HFFc6 (cell line): Measurements from ENCODE around the gene EPAS1. TPM values are rescaled to one million over a fixed set of nuclear protein-coding genes. Genes with fewer than 3 reads are reported as not detected.

Experiments used
- DNase-seq: peaks from one replicate; pipeline ENCODE4 v3.0.0-alpha.2; 2018
- H3K27ac Mint-ChIP-seq: 2 replicates; pipeline ENCODE4 v1.8.0; 2020; ENCODE audit warnings: mild to moderate bottlenecking, mixed read lengths
- H3K27me3 Mint-ChIP-seq: 2 replicates; pipeline ENCODE4 v1.8.0; 2021; ENCODE audit warnings: mild to moderate bottlenecking, moderate library complexity, mixed read lengths; ENCODE audit not compliant: insufficient read depth
- H3K36me3 Mint-ChIP-seq: 2 replicates; pipeline ENCODE4 v1.8.0; 2021; ENCODE audit warnings: low read depth, mixed read lengths
- H3K4me1 Mint-ChIP-seq: 2 replicates; pipeline ENCODE4 v1.8.0; 2020; ENCODE audit warnings: low read depth, mixed read lengths
- H3K4me3 Mint-ChIP-seq: 2 replicates; pipeline ENCODE4 v1.8.0; 2020; ENCODE audit warnings: mild to moderate bottlenecking, moderate library complexity, mixed read lengths
- H3K9me3 Mint-ChIP-seq: 2 replicates; pipeline ENCODE4 v1.8.0; 2020; ENCODE audit warnings: mild to moderate bottlenecking, mixed read lengths
- CTCF ChIP-seq: fragments of 200-600 bp; sonication (generic); IDR thresholded peaks from 2 replicates; pipeline ENCODE4 v1.5.0; 2021; ENCODE audit warnings: antibody characterized with exemption, mild to moderate bottlenecking
- total RNA-seq, 6 experiments: library from RNA; stranded (reverse); fragmentation: NEBNext Ultra II Directional; extraction: Animal tissue kit (Norgen Biotek cat#: 25700); gene quantifications; 2 replicates in 1 of 6; 3 replicates in 5 of 6; pipeline ENCODE4 v1.2.3, GENCODE V29; 2021

EPAS1 gene
- total RNA-seq, 6 experiments from 2014 or later: 93.5 to 115 (median 101) TPM

DNA sequence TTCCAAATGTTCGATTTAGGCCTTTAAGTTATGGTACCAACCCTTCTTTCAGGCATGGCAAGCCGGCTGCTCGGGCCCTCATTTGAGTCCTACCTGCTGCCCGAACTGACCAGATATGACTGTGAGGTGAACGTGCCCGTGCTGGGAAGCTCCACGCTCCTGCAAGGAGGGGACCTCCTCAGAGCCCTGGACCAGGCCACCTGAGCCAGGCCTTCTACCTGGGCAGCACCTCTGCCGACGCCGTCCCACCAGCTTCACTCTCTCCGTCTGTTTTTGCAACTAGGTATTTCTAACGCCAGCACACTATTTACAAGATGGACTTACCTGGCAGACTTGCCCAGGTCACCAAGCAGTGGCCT, 87.2 kb downstream of the EPAS1 start:
- H3K27ac Mint-ChIP-seq: no peak overlapping the region
- peaks cover 2% of the 10 kb centered on the region; the same call in 1 of the 2 replicates for H3K27me3 Mint-ChIP-seq
- no peak overlapping the region for H3K4me3 Mint-ChIP-seq
- no peaks in the 10 kb centered on the region for H3K9me3 Mint-ChIP-seq
- no peak for TF ChIP-seq CTCF
- no peak for DNase-seq
- H3K36me3 Mint-ChIP-seq: peaks cover 18% of the 10 kb centered on the region
- H3K4me1 Mint-ChIP-seq: peaks cover 5% of the 10 kb centered on the region; the same call in 1 of the 2 replicates

DNA sequence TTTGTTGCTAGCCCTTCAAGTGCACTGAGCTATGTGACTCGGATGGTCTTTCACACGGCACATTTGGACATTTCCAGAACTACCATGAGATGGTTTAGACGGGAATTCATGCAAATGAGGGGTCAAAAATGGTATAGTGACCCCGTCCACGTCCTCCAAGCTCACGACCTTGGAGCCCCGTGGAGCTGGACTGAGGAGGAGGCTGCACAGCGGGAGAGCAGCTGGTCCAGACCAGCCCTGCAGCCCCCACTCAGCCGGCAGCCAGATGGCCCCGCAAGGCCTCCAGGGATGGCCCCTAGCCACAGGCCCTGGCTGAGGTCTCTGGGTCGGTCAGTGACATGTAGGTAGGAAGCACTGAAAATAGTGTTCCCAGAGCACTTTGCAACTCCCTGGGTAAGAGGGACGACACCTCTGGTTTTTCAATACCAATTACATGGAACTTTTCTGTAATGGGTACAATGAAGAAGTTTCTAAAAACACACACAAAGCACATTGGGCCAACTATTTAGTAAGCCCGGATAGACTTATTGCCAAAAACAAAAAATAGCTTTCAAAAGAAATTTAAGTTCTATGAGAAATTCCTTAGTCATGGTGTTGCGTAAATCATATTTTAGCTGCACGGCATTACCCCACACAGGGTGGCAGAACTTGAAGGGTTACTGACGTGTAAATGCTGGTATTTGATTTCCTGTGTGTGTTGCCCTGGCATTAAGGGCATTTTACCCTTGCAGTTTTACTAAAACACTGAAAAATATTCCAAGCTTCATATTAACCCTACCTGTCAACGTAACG, 88.8 kb downstream of the EPAS1 start:
- H3K36me3 Mint-ChIP-seq: peaks cover 13% of the 10 kb centered on the region
- no peak for TF ChIP-seq CTCF
- no peak for DNase-seq
- H3K4me1 Mint-ChIP-seq: peaks cover 3% of the 10 kb centered on the region; the same call in 1 of the 2 replicates
- H3K27me3 Mint-ChIP-seq: peaks cover 2% of the 10 kb centered on the region; the same call in 1 of the 2 replicates
- H3K27ac Mint-ChIP-seq: no peak overlapping the region
- H3K4me3 Mint-ChIP-seq: no peak overlapping the region
- no peaks in the 10 kb centered on the region for H3K9me3 Mint-ChIP-seq

- Mint-ChIP-seq H3K4me1 (no peaks in the 10 kb centered on the region), H3K27me3 (peaks cover 2% of the 10 kb centered on the region; the same call in 1 of the 2 replicates), H3K27ac (no peak overlapping the region), H3K4me3 (no peak overlapping the region), H3K36me3 (peaks cover 10% of the 10 kb centered on the region), H3K9me3 (no peaks in the 10 kb centered on the region)
- DNase-seq: no peak
- no peak for TF ChIP-seq CTCF
These were observed 89.6 kb downstream of the EPAS1 start for GRCh38 chr2:46386763-46387162.

DNA sequence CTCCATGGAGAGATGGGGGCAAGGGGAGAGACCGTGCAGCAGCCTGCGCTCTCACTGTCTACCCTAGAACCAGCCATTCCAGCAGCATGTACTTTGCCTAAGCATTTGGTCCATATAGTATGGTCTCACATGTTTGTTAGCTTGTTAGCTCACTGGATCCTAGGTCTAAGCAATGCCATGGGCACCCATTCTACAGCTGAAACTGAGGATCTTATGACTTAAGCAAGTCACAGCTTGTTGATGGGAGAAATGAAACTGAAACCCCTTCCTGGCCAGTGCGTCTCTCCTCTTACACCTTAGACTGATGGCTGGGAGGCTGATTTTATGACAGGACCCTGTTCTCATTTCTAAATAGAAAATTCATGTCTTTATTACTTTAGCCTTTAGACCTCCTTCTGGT, 90.1 kb downstream of the EPAS1 start:
- Mint-ChIP-seq H3K27ac (no peak overlapping the region), H3K36me3 (peaks cover 10% of the 10 kb centered on the region), H3K4me3 (no peak overlapping the region), H3K4me1 (no peaks in the 10 kb centered on the region), H3K9me3 (no peaks in the 10 kb centered on the region), H3K27me3 (peaks cover 2% of the 10 kb centered on the region; the same call in 1 of the 2 replicates)
- DNase-seq: no peak
- TF ChIP-seq CTCF: no peak

DNA sequence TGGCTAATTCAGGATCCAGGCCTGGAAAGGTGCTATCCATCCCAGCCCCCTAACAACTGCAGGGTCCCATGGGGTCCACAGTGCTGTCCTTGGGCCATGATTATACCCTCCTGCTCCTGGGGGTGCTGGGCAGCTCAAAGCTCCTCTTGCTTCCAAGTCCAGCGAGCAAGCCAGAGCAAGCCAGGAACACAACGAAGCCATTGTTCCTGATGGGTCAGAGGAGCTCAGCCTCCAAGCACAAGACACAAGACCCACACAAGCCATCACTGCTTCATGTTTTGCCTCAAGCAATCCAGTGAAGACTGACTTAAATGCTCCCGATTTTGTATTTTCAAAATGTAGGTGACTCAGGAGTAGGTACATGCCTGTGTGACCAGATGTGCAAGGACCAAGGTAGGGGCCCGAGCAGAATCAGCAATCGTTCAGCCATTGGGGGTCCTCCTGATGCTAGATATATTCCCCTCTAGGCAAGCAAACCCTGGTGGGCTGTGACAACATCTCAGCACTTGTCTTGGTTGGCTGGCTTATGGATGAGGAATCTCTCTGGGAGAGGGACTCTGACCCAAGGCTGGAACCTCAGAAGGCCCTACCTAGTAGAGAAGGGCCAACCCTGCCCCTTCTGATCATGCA, 90.8 kb downstream of the EPAS1 start:
- Mint-ChIP-seq H3K27ac (no peak overlapping the region), H3K36me3 (peaks cover 6% of the 10 kb centered on the region), H3K4me1 (no peaks in the 10 kb centered on the region)

More for the DNA sequence above, 90.8 kb downstream of the EPAS1 start:
- Mint-ChIP-seq H3K27me3 (peaks cover 2% of the 10 kb centered on the region), H3K4me3 (no peak overlapping the region), H3K9me3 (no peaks in the 10 kb centered on the region)
- TF ChIP-seq CTCF: no peak
- DNase-seq: no peak
